GM23338 (cell line): ENCODE data around the gene KRT74. TPM values are rescaled to one million over a fixed set of nuclear protein-coding genes. Genes with fewer than 3 reads are reported as not detected.

Experiments
- ATAC-seq: fragments of 200-7000 bp; cut with Tn5 transposase; 3 replicates; pipeline ENCODE4 v1.9.1; 2020
- DNase-seq: peaks from one replicate; pipeline ENCODE4 v3.0.0-alpha.2; 2015; ENCODE audit warnings: low spot score
- H2AFZ ChIP-seq: fragments of 200-600 bp; sonication (generic); 2 replicates; pipeline ENCODE4 v1.8.0; 2016; ENCODE audit warnings: antibody characterized with exemption, mild to moderate bottlenecking, moderate library complexity
- H3F3A ChIP-seq: fragments of 200-600 bp; sonication (generic); replicated peaks from 2 replicates; pipeline ENCODE4 v1.8.0; 2017; ENCODE audit warnings: antibody characterized with exemption, mixed run types, low read depth
- H3K27ac ChIP-seq: fragments of 200-600 bp; sonication (generic); 2 replicates; pipeline ENCODE4 v1.6.1; 2016; ENCODE audit warnings: low read depth
- H3K27me3 ChIP-seq: fragments of 200-600 bp; sonication (generic); 2 replicates; pipeline ENCODE4 v1.8.0; 2016; ENCODE audit warnings: mild to moderate bottlenecking, mixed run types, moderate library complexity; ENCODE audit not compliant: insufficient read depth
- H3K36me3 ChIP-seq: fragments of 200-600 bp; sonication (generic); 2 replicates; pipeline ENCODE4 v1.8.0; 2016; ENCODE audit warnings: mild to moderate bottlenecking; ENCODE audit not compliant: insufficient read depth
- H3K4me1 ChIP-seq: fragments of 200-600 bp; sonication (generic); 2 replicates; pipeline ENCODE4 v1.8.0; 2016; ENCODE audit warnings: mild to moderate bottlenecking, moderate library complexity; ENCODE audit not compliant: insufficient read depth
- H3K4me2 ChIP-seq: fragments of 200-600 bp; sonication (generic); 2 replicates; pipeline ENCODE4 v1.7.1; 2017; ENCODE audit warnings: mixed run types
- H3K4me3 ChIP-seq: fragments of 200-600 bp; sonication (generic); 2 replicates; pipeline ENCODE4 v1.6.1; 2016; ENCODE audit warnings: mixed run types
- H3K79me2 ChIP-seq: fragments of 200-600 bp; sonication (generic); replicated peaks from 2 replicates; pipeline ENCODE4 v1.8.0; 2017; ENCODE audit warnings: mild to moderate bottlenecking; ENCODE audit not compliant: insufficient read depth
- H3K9me2 ChIP-seq: fragments of 200-600 bp; sonication (generic); 2 replicates; pipeline ENCODE4 v1.8.0; 2017; ENCODE audit not compliant: insufficient read depth
- H4K20me1 ChIP-seq: fragments of 200-600 bp; sonication (generic); replicated peaks from 2 replicates; pipeline ENCODE4 v1.8.0; 2017; ENCODE audit warnings: mild to moderate bottlenecking; ENCODE audit not compliant: insufficient read depth
- H3K27ac Mint-ChIP-seq: 2 replicates; pipeline ENCODE4 v1.8.0; 2020; ENCODE audit warnings: inconsistent platforms, mild to moderate bottlenecking, moderate library complexity, mixed read lengths
- H3K27me3 Mint-ChIP-seq: 3 replicates; pipeline ENCODE4 v1.8.0; 2022; ENCODE audit warnings: low read depth, mild to moderate bottlenecking, moderate library complexity, mixed read lengths, inconsistent platforms; ENCODE audit not compliant: insufficient read depth, poor library complexity
- H3K36me3 Mint-ChIP-seq: 3 replicates; pipeline ENCODE4 v1.8.0; 2021; ENCODE audit warnings: low read depth, mild to moderate bottlenecking, inconsistent platforms, moderate library complexity, mixed read lengths
- H3K4me1 Mint-ChIP-seq: 3 replicates; pipeline ENCODE4 v1.8.0; 2020; ENCODE audit warnings: mild to moderate bottlenecking, inconsistent platforms, mixed read lengths
- H3K4me3 Mint-ChIP-seq: 3 replicates; pipeline ENCODE4 v1.8.0; 2021; ENCODE audit warnings: moderate library complexity, mild to moderate bottlenecking, inconsistent platforms, mixed read lengths
- H3K9me3 Mint-ChIP-seq: 3 replicates; pipeline ENCODE4 v1.8.0; 2020; ENCODE audit warnings: moderate library complexity, mild to moderate bottlenecking, inconsistent platforms, mixed read lengths
- CREB1 ChIP-seq: fragments of 250-450 bp; sonication (Bioruptor Pico); IDR thresholded peaks from 2 replicates; pipeline ENCODE4 v1.5.0; 2020; ENCODE audit warnings: low read depth, mild to moderate bottlenecking, moderate library complexity
- CTCF ChIP-seq, 2 experiments: fragments of 200-600 bp in 1 of 2; sonication (generic) in 1 of 2; conservative IDR thresholded peaks; 2 replicates each; pipeline versions ENCODE4 v1.5.1 to v1.6.1; 2016 to 2017; ENCODE audit warnings: antibody characterized with exemption in 2 of 2, low read depth in 2 of 2, mild to moderate bottlenecking in 2 of 2, moderate library complexity in 1 of 2
- ETS1 ChIP-seq: IDR thresholded peaks from 2 replicates; pipeline ENCODE4 v1.6.1; 2016; ENCODE audit warnings: antibody characterized with exemption
- EZH2 ChIP-seq: fragments of 200-600 bp; sonication (generic); IDR thresholded peaks from one replicate; pipeline ENCODE4 v1.8.0; 2017; ENCODE audit warnings: antibody characterized with exemption, mild to moderate bottlenecking, low read depth; ENCODE audit not compliant: unreplicated experiment
- EZH2phosphoT487 ChIP-seq: fragments of 200-600 bp; sonication (generic); IDR thresholded peaks from one replicate; pipeline ENCODE4 v1.8.1; 2018; ENCODE audit warnings: antibody characterized with exemption; ENCODE audit not compliant: unreplicated experiment
- NANOG ChIP-seq: IDR thresholded peaks from 2 replicates; pipeline ENCODE4 v1.6.1; 2016; ENCODE audit warnings: antibody characterized with exemption, borderline replicate concordance
- POLR2AphosphoS5 ChIP-seq: IDR thresholded peaks from 2 replicates; pipeline ENCODE4 v1.6.1; 2016; ENCODE audit warnings: antibody characterized with exemption, low read depth
- REST ChIP-seq: IDR thresholded peaks from one replicate; pipeline ENCODE4 v1.6.1; 2018; ENCODE audit warnings: antibody characterized with exemption; ENCODE audit not compliant: unreplicated experiment
- STAT1 ChIP-seq: IDR thresholded peaks from one replicate; pipeline ENCODE4 v1.6.1; 2016; ENCODE audit warnings: antibody characterized with exemption; ENCODE audit not compliant: unreplicated experiment
- ZNF114 ChIP-seq: fragments of 250-450 bp; sonication (Bioruptor Pico); IDR thresholded peaks from 2 replicates; pipeline ENCODE4 v1.5.0; 2020; ENCODE audit warnings: mild to moderate bottlenecking, moderate library complexity
- ZNF331 ChIP-seq: fragments of 250-450 bp; sonication (Bioruptor Pico); IDR thresholded peaks from 2 replicates; pipeline ENCODE4 v1.5.0; 2020; ENCODE audit warnings: low read depth, mild to moderate bottlenecking, moderate library complexity
- ZNF462 ChIP-seq: fragments of 250-450 bp; sonication (Bioruptor Pico); IDR thresholded peaks from 2 replicates; pipeline ENCODE4 v1.5.0; 2020; ENCODE audit warnings: mild to moderate bottlenecking, moderate library complexity
- polyA plus RNA-seq: library from polyadenylated mRNA; unstranded; fragments of >200 nt; fragmentation: Nextera tagmentation; extraction: Ambion mirVana; gene quantifications from 2 replicates; pipeline ENCODE4 v1.2.1, GENCODE V29; 2016
- total RNA-seq: library from RNA; depleted of rRNA; stranded (reverse); fragments of >200 nt; shearing (Covaris generic); gene quantifications from 2 replicates; pipeline ENCODE4 v1.2.3, GENCODE V29; 2014

The KRT74 gene
- total and polyA plus RNA-seq, 2 experiments from 2014 or later: not detected

GRCh38 chr12:52577316-52577715 lies 3.7 kb upstream of the KRT74 start:
- H4K20me1 ChIP-seq: no peaks in the 10 kb centered on the region
- TF ChIP-seq REST (no peak), NANOG (no peak), STAT1 (no peak), CTCF (conservative IDR thresholded peaks at IDR 0.05; ENCODE audit: low read depth in 2 of 2) (no peak), ETS1 (no peak), CREB1 (CRISPR knock-in tag) (no peak), ZNF331 (CRISPR knock-in tag) (no peak), ZNF114 (no peak), ZNF462 (CRISPR knock-in tag) (no peak), EZH2 (no peak), EZH2phosphoT487 (no peak), POLR2AphosphoS5 (no peak)
- H3K36me3 ChIP-seq: no peaks in the 10 kb centered on the region
- no peak overlapping the region for H3K4me3 ChIP-seq
- DNase-seq: no peak
- Mint-ChIP-seq H3K9me3 (no peaks in the 10 kb centered on the region), H3K4me1 (no peaks in the 10 kb centered on the region), H3K27ac (no peak overlapping the region), H3K36me3 (no peaks in the 10 kb centered on the region), H3K4me3 (no peak overlapping the region), H3K27me3 (peaks cover 6% of the 10 kb centered on the region)
- no peak overlapping the region for H3K27ac ChIP-seq
- no peaks in the 10 kb centered on the region for H3K9me2 ChIP-seq
- H2AFZ ChIP-seq: no peak overlapping the region
- H3K27me3 ChIP-seq: no peaks in the 10 kb centered on the region
- ATAC-seq: no peak
- H3K4me2 ChIP-seq: no peak overlapping the region
- no peaks in the 10 kb centered on the region for H3K79me2 ChIP-seq
- H3K4me1 ChIP-seq: no peaks in the 10 kb centered on the region
- no peaks in the 10 kb centered on the region for H3F3A ChIP-seq
